GM19025 (cell line): ENCODE measurements around the gene PRKCZ.

Experiments
- ATAC-seq: cut with Tn5 transposase; IDR thresholded peaks from one replicate; pipeline ENCODE4 v1.9.1; 2021; ENCODE audit warnings: mild to moderate bottlenecking, low read depth, moderate library complexity; ENCODE audit not compliant: unreplicated experiment

Gene PRKCZ

GRCh38 chr1:2044510-2045319 is 5.5 kb upstream of the PRKCZ start:
- ATAC-seq: no peak

GRCh38 chr1:2045468-2046173 is 4.6 kb upstream of the PRKCZ start:
- ATAC-seq: no peak

- ATAC-seq: no peak
These were observed 3.9 kb upstream of the PRKCZ start for GRCh38 chr1:2046174-2046917.

GRCh38 chr1:2046953-2047748 is 3.1 kb upstream of the PRKCZ start:
- ATAC-seq: no peak

GRCh38 chr1:2047749-2048729 is 2.2 kb upstream of the PRKCZ start:
- ATAC-seq: no peak

- no peak for ATAC-seq
These were observed 940 bp upstream of the PRKCZ start for GRCh38 chr1:2049225-2049717.

- ATAC-seq: no peak
These were observed 216 bp downstream of the PRKCZ start for GRCh38 chr1:2050461-2050792.

- no peak for ATAC-seq
These were observed 827 bp downstream of the PRKCZ start for GRCh38 chr1:2050793-2051682.

GRCh38 chr1:2052054-2052679 is 2.0 kb downstream of the PRKCZ start:
- ATAC-seq: no peak

GRCh38 chr1:2052756-2053155 is 2.5 kb downstream of the PRKCZ start:
- no peak for ATAC-seq

GRCh38 chr1:2053217-2053616 is 3.0 kb downstream of the PRKCZ start:
- no peak for ATAC-seq

GRCh38 chr1:2053784-2054376 is 3.7 kb downstream of the PRKCZ start:
- no peak for ATAC-seq

- ATAC-seq: no peak
These were observed 4.3 kb downstream of the PRKCZ start for GRCh38 chr1:2054560-2054959.

GRCh38 chr1:2055911-2056575 is 5.8 kb downstream of the PRKCZ start:
- ATAC-seq: no peak

GRCh38 chr1:2056955-2057590 is 6.9 kb downstream of the PRKCZ start:
- ATAC-seq: no peak

- no peak for ATAC-seq
These were observed 9.2 kb downstream of the PRKCZ start for GRCh38 chr1:2059290-2059953.
